Measurements from ENCODE around the gene MBTD1. TPM values are rescaled to one million over a fixed set of nuclear protein-coding genes. Genes with fewer than 3 reads are reported as not detected.
A peak's percentile ranks its signal among the peaks of the same experiment; 100 is the strongest.

MBTD1 gene
- total and polyA plus RNA-seq, 9 of the 15 experiments (the other 6 are each of a cell fraction or from before 2014, with no cell fraction given), result 2.1 to 26.3 (median 13.3) TPM

GRCh38 chr17:51165680-51166197, 94.1 kb downstream of the MBTD1 start (continued):
- TF ChIP-seq SNRNP70 (optimal IDR thresholded peaks at IDR 0.05; ENCODE audit: low read depth, low read length) (no peak), NELFE (IDR thresholded peaks at IDR 0.05; ENCODE audit: insufficient read depth, insufficient read length) (no peak), SIN3B (IDR thresholded peaks at IDR 0.05; ENCODE audit: low read depth) (0 out of 2 replicates have a peak, but pooled peaks have one; percentile 16), RAD51 (IDR thresholded peaks at IDR 0.05; ENCODE audit: borderline replicate concordance, low read depth) (no peak), NR1H2 (CRISPR knock-in tag; IDR thresholded peaks at IDR 0.05) (no peak), NONO (IDR thresholded peaks at IDR 0.05; ENCODE audit: low read depth in 2 of 2, low read length in 1 of 2) (no peak), PBX2 (CRISPR knock-in tag; IDR thresholded peaks at IDR 0.05; ENCODE audit: low read depth) (no peak), PBX2 (tag; conservative IDR thresholded peaks at IDR 0.05; ENCODE audit: low read depth) (no peak), ZNF764 (CRISPR knock-in tag; IDR thresholded peaks at IDR 0.05; ENCODE audit: low read depth) (no peak), KDM1A (IDR thresholded peaks at IDR 0.05) (peak; percentile 51 to 68; a peak in 3 of 4 replicates), ZC3H8 (IDR thresholded peaks at IDR 0.05) (no peak), ETV6 (IDR thresholded peaks at IDR 0.05; ENCODE audit: borderline replicate concordance in 1 of 2, low read depth in 2 of 2, low read length in 1 of 2) (no peak), ETV6 (CRISPR knock-in tag; IDR thresholded peaks at IDR 0.05; ENCODE audit: borderline replicate concordance) (no peak), CBX2 (IDR thresholded peaks at IDR 0.05; ENCODE audit: insufficient read depth, low read length, poor library complexity, severe bottlenecking) (no peak), KDM2B (CRISPR knock-in tag; IDR thresholded peaks at IDR 0.05) (no peak), SRSF3 (IDR thresholded peaks at IDR 0.05; ENCODE audit: insufficient read depth, low read length) (no peak), ZNF740 (CRISPR knock-in tag; IDR thresholded peaks at IDR 0.05) (no peak; the same call in 1 of the 2 replicates), ZNF740 (tag; IDR thresholded peaks at IDR 0.05) (no peak), ZNF766 (CRISPR knock-in tag; conservative IDR thresholded peaks at IDR 0.05) (no peak), RCOR1 (IDR thresholded peaks at IDR 0.05; ENCODE audit: borderline replicate concordance in 1 of 2, low read depth in 2 of 2, low read length in 2 of 2) (peak in 1 of 2 experiments; percentile 39; a peak in 1 of 4 replicates), ATF6 (CRISPR knock-in tag; IDR thresholded peaks at IDR 0.05) (no peak), NFE2 (IDR thresholded peaks at IDR 0.05; ENCODE audit: low read depth) (no peak), YBX1 (IDR thresholded peaks at IDR 0.05) (no peak), ZNF134 (CRISPR knock-in tag; conservative IDR thresholded peaks at IDR 0.05) (no peak), SRSF1 (IDR thresholded peaks at IDR 0.05; ENCODE audit: low read depth, low read length) (no peak), ZNF274 (IDR thresholded peaks at IDR 0.05; ENCODE audit: borderline replicate concordance, low read depth, low read length) (no peak)
